Trophoblast cell (in vitro differentiated cells and primary cell): ENCODE data around the gene SQSTM1.

Experiments used
- DNase-seq, 2 donors: peaks; one replicate each; pipeline ENCODE4 v3.0.0-alpha.2; 2016
- H2AFZ ChIP-seq: 2 replicates; pipeline ENCODE4 v1.6.1; 2013; ENCODE audit warnings: low read length, moderate library complexity, mild to moderate bottlenecking; ENCODE audit not compliant: insufficient read depth, poor library complexity
- H2AK5ac ChIP-seq: 2 replicates; pipeline ENCODE4 v1.6.1; 2013; ENCODE audit warnings: mild to moderate bottlenecking, low read length
- H2BK120ac ChIP-seq: 2 replicates; pipeline ENCODE4 v1.6.1; 2013; ENCODE audit warnings: low read length, mild to moderate bottlenecking, moderate library complexity; ENCODE audit not compliant: insufficient read depth, poor library complexity
- H2BK12ac ChIP-seq: 2 replicates; pipeline ENCODE4 v1.6.1; 2013; ENCODE audit warnings: mild to moderate bottlenecking, low read length, moderate library complexity
- H2BK5ac ChIP-seq: 2 replicates; pipeline ENCODE4 v1.6.1; 2013; ENCODE audit warnings: low read length, low read depth, moderate library complexity, mild to moderate bottlenecking; ENCODE audit not compliant: poor library complexity
- H3K14ac ChIP-seq: 2 replicates; pipeline ENCODE4 v1.6.1; 2013; ENCODE audit warnings: mild to moderate bottlenecking, low read length
- H3K18ac ChIP-seq: 2 replicates; pipeline ENCODE4 v1.6.1; 2013; ENCODE audit warnings: mild to moderate bottlenecking, low read length
- H3K23ac ChIP-seq: 2 replicates; pipeline ENCODE4 v1.6.1; 2013; ENCODE audit warnings: low read length
- H3K27ac ChIP-seq: 2 replicates; pipeline ENCODE4 v1.5.1; 2013; ENCODE audit warnings: low read depth, mild to moderate bottlenecking, inconsistent platforms, low read length, moderate library complexity
- H3K27me3 ChIP-seq: 2 replicates; pipeline ENCODE4 v1.6.1; 2013; ENCODE audit warnings: inconsistent platforms, mild to moderate bottlenecking, low read length, moderate library complexity; ENCODE audit not compliant: insufficient read depth
- H3K36me3 ChIP-seq, 2 experiments: 1 replicate in 1 of 2; 2 replicates in 1 of 2; pipeline ENCODE4 v1.6.1; 2013; ENCODE audit warnings: low read length in 2 of 2, mild to moderate bottlenecking in 2 of 2, moderate library complexity in 1 of 2; ENCODE audit not compliant: insufficient read depth in 2 of 2, control insufficient read depth in 1 of 2
- H3K4ac ChIP-seq: 2 replicates; pipeline ENCODE4 v1.6.1; 2013; ENCODE audit warnings: low read depth, mild to moderate bottlenecking, low read length, moderate library complexity
- H3K4me1 ChIP-seq, 2 experiments: 1 replicate in 1 of 2; 2 replicates in 1 of 2; pipeline ENCODE4 v1.6.1; 2013; ENCODE audit warnings: low read length in 2 of 2, mild to moderate bottlenecking in 2 of 2, moderate library complexity in 1 of 2; ENCODE audit not compliant: insufficient read depth in 2 of 2, control insufficient read depth in 1 of 2
- H3K4me2 ChIP-seq: 2 replicates; pipeline ENCODE4 v1.6.1; 2013; ENCODE audit warnings: inconsistent platforms, mild to moderate bottlenecking, low read length, moderate library complexity
- H3K4me3 ChIP-seq: 2 replicates; pipeline ENCODE4 v1.5.1; 2013; ENCODE audit warnings: mild to moderate bottlenecking, low read depth, low read length, inconsistent platforms
- H3K79me1 ChIP-seq: one replicate; pipeline ENCODE4 v1.6.1; 2013; ENCODE audit warnings: low read length
- H3K79me2 ChIP-seq: 2 replicates; pipeline ENCODE4 v1.6.1; 2013; ENCODE audit warnings: low read length, mild to moderate bottlenecking; ENCODE audit not compliant: control insufficient read depth, insufficient read depth, poor library complexity
- H3K9ac ChIP-seq: 2 replicates; pipeline ENCODE4 v1.6.1; 2013; ENCODE audit warnings: mild to moderate bottlenecking, low read length
- H3K9me3 ChIP-seq: 2 replicates; pipeline ENCODE4 v1.6.1; 2013; ENCODE audit warnings: low read depth, mild to moderate bottlenecking, control low read depth, inconsistent platforms, low read length; ENCODE audit not compliant: insufficient read depth
- H4K12ac ChIP-seq: 2 replicates; pipeline ENCODE4 v1.6.1; 2013; ENCODE audit warnings: low read depth, mild to moderate bottlenecking, low read length, moderate library complexity
- H4K8ac ChIP-seq: 2 replicates; pipeline ENCODE4 v1.6.1; 2013; ENCODE audit warnings: low read depth, mild to moderate bottlenecking, low read length, moderate library complexity
- H4K91ac ChIP-seq: one replicate; pipeline ENCODE4 v1.6.1; 2013; ENCODE audit warnings: low read depth, mild to moderate bottlenecking, low read length, moderate library complexity
- WGBS: extraction: QIAGEN DNeasy Blood & Tissue Kit; methylation state at CpG from one replicate; pipeline ENCODE4 v1.1.7; 2013; ENCODE audit warnings: missing lambda C conversion rate; ENCODE audit not compliant: insufficient read length, insufficient coverage; ENCODE audit errors: extremely low coverage; 5-methylcytosine and 5-hydroxymethylcytosine counted together

The SQSTM1 gene

GRCh38 chr5:179778591-179778990, 42.1 kb upstream of the SQSTM1 start:
- Histone ChIP-seq H3K79me2 (no peaks in the 10 kb centered on the region), H3K9me3 (no peaks in the 10 kb centered on the region), H3K4me1 (peaks cover 11 to 20% of the 10 kb centered on the region in 2 experiments), H3K18ac (peak overlapping the region; percentile 29), H2BK120ac (no peak overlapping the region), H4K12ac (no peak overlapping the region), H3K79me1 (no peaks in the 10 kb centered on the region), H3K14ac (no peak overlapping the region), H3K27me3 (no peaks in the 10 kb centered on the region), H3K4me2 (no peak overlapping the region), H2AFZ (no peak overlapping the region), H3K4me3 (no peak overlapping the region), H3K4ac (no peak overlapping the region), H3K23ac (no peak overlapping the region), H2BK5ac (no peak overlapping the region), H3K9ac (no peak overlapping the region), H2BK12ac (no peak overlapping the region), H3K27ac (no peak overlapping the region), H4K91ac (no peak overlapping the region), H2AK5ac (no peak overlapping the region), H4K8ac (no peak overlapping the region), H3K36me3 (peaks cover 28 to 42% of the 10 kb centered on the region in 2 experiments)
- DNase-seq: no peak
- WGBS: no CpG with 5 or more reads among the region's 5 CpGs

GRCh38 chr5:179779826-179780225, 40.9 kb upstream of the SQSTM1 start:
- no peak overlapping the region for H3K14ac ChIP-seq
- H3K79me1 ChIP-seq: no peaks in the 10 kb centered on the region
- H3K27me3 ChIP-seq: no peaks in the 10 kb centered on the region
- H4K8ac ChIP-seq: no peak overlapping the region
- no peak overlapping the region for H3K18ac ChIP-seq
- no peak overlapping the region for H3K4ac ChIP-seq
- no peak overlapping the region for H3K23ac ChIP-seq
- no peak overlapping the region for H4K12ac ChIP-seq
- no peak overlapping the region for H3K9ac ChIP-seq
- H2AK5ac ChIP-seq: no peak overlapping the region
- no peak overlapping the region for H4K91ac ChIP-seq
- WGBS: no CpG with 5 or more reads among the region's 4 CpGs
- peaks cover 11 to 20% of the 10 kb centered on the region in 2 experiments for H3K4me1 ChIP-seq
- DNase-seq: no peak
- H3K4me3 ChIP-seq: no peak overlapping the region
- no peak overlapping the region for H3K27ac ChIP-seq
- H3K4me2 ChIP-seq: no peak overlapping the region
- no peak overlapping the region for H2BK5ac ChIP-seq
- H3K9me3 ChIP-seq: no peaks in the 10 kb centered on the region
- no peak overlapping the region for H2BK120ac ChIP-seq
- H2AFZ ChIP-seq: no peak overlapping the region
- peaks cover 17 to 30% of the 10 kb centered on the region in 2 experiments for H3K36me3 ChIP-seq
- H2BK12ac ChIP-seq: no peak overlapping the region
- no peaks in the 10 kb centered on the region for H3K79me2 ChIP-seq

GRCh38 chr5:179780362-179780761, 40.3 kb upstream of the SQSTM1 start:
- Histone ChIP-seq H3K4me3 (no peak overlapping the region), H2AK5ac (no peak overlapping the region), H3K79me1 (no peaks in the 10 kb centered on the region), H2AFZ (no peak overlapping the region), H3K18ac (no peak overlapping the region), H3K79me2 (no peaks in the 10 kb centered on the region), H2BK12ac (no peak overlapping the region), H2BK120ac (no peak overlapping the region), H3K4me2 (no peak overlapping the region), H4K12ac (no peak overlapping the region), H4K91ac (no peak overlapping the region), H3K23ac (no peak overlapping the region), H3K9ac (no peak overlapping the region), H3K14ac (no peak overlapping the region), H2BK5ac (no peak overlapping the region), H3K36me3 (peaks cover 14 to 27% of the 10 kb centered on the region in 2 experiments), H3K27ac (no peak overlapping the region), H3K9me3 (no peaks in the 10 kb centered on the region), H3K27me3 (no peaks in the 10 kb centered on the region), H3K4ac (no peak overlapping the region), H4K8ac (no peak overlapping the region), H3K4me1 (peaks cover 11 to 20% of the 10 kb centered on the region in 2 experiments)
- no peak for DNase-seq
- WGBS: no CpG with 5 or more reads among the region's 7 CpGs

- Histone ChIP-seq H3K36me3 (peaks cover 7 to 14% of the 10 kb centered on the region in 2 experiments), H3K4me3 (no peak overlapping the region), H4K91ac (no peak overlapping the region), H3K9me3 (no peaks in the 10 kb centered on the region), H2BK12ac (no peak overlapping the region), H3K18ac (no peak overlapping the region), H3K4ac (no peak overlapping the region), H3K14ac (no peak overlapping the region), H2BK5ac (no peak overlapping the region), H4K12ac (no peak overlapping the region), H3K27me3 (no peaks in the 10 kb centered on the region), H2AK5ac (no peak overlapping the region), H3K79me2 (no peaks in the 10 kb centered on the region), H3K4me2 (no peak overlapping the region), H3K23ac (no peak overlapping the region), H2BK120ac (no peak overlapping the region), H3K79me1 (no peaks in the 10 kb centered on the region), H3K27ac (no peak overlapping the region), H4K8ac (no peak overlapping the region), H3K9ac (no peak overlapping the region), H2AFZ (no peak overlapping the region), H3K4me1 (peaks cover 11 to 20% of the 10 kb centered on the region in 2 experiments)
- WGBS: no CpG with 5 or more reads among the region's 4 CpGs
- no peak for DNase-seq
These were observed 38.9 kb upstream of the SQSTM1 start for GRCh38 chr5:179781846-179782245.
